Measurements from ENCODE around the gene NEB.
"Not testable (repeated sequence)": the region's sequence is repeated elsewhere in the genome, so short reads cannot be mapped to it uniquely, and the experiment has no call there.

Gene NEB

DNA sequence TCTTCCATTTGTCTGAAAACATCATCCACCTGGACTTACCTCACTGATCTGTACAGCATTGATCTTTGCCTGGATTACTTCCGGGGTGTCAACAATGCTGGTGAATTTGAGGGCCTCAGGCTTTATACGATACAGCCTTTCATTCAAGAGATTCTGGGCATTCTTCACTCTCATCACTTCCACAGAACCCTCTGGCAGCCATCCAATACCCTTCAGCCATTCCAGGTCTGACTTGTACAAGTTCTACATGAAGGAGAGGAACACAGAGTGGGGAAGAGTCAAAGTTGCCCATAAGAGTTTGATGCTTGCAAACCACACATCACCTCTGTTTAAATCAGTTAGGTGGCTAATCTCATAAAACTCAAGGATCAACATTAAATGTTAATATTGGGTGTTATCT is 130.7 kb downstream of the NEB start:
- FAIRE-seq, result not testable (repeated sequence)

DNA sequence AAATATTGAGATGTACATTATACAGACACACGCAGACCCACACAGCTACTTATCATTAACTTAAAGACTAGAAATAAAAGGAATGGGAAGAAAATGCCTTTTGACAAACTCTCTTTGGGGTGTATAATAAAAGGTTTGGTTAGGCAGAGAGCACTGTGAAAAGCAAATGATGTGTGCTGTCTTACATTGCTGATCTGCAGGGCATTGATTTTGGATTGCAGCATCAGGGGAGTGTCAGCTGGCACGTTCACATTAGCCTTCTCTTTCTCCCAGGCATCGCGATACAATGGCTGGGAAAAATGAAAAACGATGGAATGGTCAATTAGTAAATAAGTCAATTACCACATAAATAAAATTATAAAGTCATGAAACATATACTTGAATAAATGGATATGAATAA is 131.9 kb downstream of the NEB start:
- not testable (repeated sequence) for FAIRE-seq

DNA sequence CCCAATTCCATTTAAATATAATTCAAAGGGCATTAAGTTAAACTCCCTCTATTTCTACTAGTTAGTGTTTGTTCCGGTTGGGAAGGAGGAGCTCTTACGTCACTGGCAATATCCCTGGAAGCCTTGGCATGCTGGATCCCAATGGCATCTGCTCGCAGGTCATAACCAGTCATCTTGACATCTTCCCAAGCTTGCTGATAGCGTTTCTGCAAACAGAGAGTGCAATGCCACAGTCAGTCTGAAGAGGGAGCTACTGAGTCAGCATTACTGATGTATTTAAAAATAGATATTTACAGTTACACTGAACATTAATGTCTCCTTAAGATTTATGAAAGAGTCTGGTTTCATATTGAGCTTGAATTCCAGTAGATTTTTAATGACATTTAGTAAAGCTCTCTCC is 132.5 kb downstream of the NEB start:
- not testable (repeated sequence) for FAIRE-seq

DNA sequence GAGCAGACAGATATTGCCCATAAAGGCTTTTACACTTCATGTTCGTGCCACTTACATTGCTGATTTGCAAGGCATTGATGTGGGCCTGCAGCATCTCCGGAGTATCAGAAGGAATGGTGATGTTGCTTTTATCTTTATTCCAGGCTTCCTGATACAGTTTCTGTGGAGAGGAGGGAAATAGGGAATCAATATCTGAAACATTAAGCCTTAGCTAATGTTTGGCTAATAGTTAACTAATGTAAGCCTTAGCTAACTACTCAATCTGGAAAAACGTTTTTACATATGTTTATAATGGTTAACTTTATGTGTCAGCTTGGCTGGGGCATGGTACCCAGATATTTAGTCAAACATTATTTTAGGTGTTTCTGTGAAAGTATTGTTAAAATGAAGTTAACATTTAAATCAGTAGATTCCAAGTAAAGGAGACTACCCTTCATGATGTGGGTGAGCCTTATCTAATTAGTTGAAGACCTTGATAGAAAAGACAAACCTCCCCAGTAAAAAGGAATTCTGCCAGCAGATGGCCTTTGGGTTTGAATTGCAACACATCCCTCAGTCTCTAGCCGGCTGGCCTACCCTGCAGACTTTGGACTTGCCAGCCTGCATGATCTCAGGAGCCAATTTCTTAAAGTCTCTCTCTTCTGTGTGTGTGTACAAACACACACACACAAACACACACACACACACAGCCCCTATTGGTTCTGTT is 137.2 kb downstream of the NEB start:
- FAIRE-seq, result not testable (repeated sequence)

DNA sequence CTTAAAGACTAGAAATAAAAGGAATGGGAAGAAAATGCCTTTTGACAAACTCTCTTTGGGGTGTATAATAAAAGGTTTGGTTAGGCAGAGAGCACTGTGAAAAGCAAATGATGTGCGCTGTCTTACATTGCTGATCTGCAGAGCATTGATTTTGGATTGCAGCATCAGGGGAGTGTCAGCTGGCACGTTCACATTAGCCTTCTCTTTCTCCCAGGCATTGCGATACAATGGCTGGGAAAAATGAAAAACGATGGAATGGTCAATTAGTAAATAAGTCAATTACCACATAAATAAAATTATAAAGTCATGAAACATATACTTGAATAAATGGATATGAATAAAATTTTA is 142.4 kb downstream of the NEB start:
- not testable (repeated sequence) for FAIRE-seq

DNA sequence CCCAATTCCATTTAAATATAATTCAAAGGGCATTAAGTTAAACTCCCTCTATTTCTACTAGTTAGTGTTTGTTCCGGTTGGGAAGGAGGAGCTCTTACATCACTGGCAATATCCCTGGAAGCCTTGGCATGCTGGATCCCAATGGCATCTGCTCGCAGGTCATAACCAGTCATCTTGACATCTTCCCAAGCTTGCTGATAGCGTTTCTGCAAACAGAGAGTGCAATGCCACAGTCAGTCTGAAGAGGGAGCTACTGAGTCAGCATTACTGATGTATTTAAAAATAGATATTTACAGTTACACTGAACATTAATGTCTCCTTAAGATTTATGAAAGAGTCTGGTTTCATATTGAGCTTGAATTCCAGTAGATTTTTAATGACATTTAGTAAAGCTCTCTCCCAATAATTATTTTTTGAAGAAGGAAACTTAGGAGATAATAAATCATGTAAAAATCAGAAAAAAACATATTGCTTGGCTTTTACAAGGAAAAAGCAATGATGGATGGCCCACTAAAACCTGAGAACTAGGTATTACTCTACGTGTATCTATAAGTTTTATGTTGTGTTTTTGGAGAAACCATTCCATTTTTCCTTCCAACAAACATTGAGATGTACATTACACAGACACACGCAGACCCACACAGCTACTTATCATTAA is 142.9 kb downstream of the NEB start:
- not testable (repeated sequence) for FAIRE-seq

DNA sequence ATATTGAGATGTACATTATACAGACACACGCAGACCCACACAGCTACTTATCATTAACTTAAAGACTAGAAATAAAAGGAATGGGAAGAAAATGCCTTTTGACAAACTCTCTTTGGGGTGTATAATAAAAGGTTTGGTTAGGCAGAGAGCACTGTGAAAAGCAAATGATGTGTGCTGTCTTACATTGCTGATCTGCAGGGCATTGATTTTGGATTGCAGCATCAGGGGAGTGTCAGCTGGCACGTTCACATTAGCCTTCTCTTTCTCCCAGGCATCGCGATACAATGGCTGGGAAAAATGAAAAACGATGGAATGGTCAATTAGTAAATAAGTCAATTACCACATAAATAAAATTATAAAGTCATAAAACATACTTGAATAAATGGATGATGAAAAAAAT is 153.0 kb downstream of the NEB start:
- FAIRE-seq, result not testable (repeated sequence)

DNA sequence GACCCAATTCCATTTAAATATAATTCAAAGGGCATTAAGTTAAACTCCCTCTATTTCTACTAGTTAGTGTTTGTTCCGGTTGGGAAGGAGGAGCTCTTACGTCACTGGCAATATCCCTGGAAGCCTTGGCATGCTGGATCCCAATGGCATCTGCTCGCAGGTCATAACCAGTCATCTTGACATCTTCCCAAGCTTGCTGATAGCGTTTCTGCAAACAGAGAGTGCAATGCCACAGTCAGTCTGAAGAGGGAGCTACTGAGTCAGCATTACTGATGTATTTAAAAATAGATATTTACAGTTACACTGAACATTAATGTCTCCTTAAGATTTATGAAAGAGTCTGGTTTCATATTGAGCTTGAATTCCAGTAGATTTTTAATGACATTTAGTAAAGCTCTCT is 153.6 kb downstream of the NEB start:
- not testable (repeated sequence) for FAIRE-seq

DNA sequence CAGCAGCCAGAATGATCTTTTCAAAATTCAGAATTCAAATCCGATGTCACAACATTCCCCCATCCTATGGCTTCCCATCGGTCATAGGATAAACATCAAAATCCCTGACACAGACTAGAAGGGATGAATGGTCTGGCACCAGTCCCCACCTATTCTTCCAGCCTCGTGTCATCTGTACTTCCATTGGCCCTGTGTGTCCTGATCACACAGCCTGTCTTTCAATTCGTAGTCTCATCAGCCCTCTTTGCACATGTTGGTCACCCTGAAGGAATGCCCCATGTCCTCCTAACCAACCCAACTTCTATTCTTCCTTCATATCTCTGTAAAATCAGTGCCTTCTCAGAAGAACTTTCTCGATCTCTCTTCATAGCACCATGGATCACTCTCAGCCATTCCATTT is 157.2 kb downstream of the NEB start:
- FAIRE-seq, result no peak

DNA sequence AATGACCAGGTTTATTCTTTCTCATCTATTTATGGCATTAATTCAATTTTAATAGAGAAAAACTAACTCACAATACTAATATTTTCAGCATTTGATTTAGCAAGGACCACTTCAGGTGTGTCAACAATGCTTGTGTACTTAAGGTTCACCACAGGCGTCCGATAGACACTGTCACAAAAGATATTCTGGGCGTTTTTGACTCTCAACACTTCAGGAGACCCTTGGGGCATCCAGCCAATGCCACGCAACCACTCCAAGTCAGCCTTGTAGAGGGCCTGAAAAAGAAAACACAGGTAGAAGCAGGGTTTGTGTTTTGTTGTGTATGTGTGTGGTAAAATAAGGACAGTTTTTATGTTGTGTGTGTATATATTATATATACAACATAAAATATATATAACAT is 158.2 kb downstream of the NEB start:
- FAIRE-seq, result no peak

DNA sequence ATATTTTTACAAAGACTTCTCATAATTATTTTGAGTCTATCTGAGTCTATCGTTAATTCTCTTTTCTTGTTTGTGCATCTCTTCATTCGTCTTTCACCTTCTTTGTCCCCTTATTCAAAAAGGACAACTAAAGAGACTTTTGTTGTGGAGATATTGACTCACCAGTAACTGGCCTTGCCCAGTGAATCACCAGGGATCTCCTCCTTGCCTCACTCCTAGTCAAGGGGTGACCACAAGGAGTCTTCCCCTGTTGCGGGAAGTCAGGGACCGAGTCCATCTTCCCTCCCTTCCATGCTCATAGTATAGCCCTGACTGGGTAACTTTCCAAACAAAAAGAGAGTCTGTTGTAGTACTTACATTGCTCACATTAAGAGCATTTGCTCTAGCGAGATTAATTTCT is 158.9 kb downstream of the NEB start:
- no peak for FAIRE-seq

DNA sequence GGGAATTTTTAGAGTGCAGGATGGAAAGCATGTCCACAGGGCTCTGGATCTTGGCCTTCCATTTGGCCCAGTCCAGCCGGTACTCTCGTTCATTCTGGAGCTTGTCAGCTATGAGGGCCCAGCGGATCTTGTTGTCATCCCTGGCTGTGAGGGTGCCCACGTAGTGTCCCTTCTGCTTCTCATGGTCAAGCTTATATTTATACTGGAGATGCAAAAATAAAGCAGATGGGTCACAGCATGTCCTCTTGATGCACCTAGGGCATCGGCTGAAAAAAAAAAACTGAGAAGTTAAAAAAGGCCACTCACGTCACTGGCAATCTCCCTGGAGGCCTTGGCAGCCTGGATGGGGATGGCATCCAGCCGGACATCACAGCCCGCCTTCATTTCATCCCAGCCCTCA is 164.1 kb downstream of the NEB start:
- no peak for FAIRE-seq

DNA sequence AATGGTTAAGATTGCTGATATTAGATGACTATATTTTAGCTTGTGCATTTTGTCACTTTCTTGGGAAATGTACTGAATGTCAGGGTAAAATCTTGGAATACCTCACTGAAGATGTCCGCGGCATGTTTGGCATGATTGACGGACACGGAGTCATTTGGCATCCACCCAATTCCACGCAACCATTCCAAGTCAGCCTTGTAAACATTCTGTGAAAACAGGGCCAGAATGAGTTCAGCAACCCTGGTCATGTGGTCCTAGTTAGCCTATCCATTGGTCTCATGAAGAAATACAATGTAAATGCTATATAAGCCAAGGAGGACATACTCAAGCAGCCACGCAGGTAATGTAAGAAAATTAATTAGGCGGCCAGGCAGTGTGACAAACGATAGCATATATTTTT is 165.1 kb downstream of the NEB start:
- FAIRE-seq, result no peak

DNA sequence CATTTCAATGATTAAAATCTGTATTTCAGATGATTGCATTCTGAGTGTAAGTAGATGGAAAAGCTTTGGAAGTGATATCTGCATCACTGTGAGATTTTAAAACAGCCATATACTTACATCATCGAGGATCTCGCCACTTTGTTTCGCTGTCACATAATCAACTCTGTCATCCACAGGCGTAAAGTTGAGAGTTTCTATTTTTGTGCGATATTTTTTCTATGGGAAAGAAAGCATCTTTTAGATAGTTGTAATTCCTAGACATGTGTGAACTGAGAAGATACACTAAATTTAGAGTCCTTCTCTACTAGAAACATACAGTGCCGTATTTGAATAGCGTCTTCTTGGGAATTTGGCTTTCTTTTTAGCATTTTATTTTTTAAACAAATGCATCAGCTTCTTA is 165.8 kb downstream of the NEB start:
- no peak for FAIRE-seq

DNA sequence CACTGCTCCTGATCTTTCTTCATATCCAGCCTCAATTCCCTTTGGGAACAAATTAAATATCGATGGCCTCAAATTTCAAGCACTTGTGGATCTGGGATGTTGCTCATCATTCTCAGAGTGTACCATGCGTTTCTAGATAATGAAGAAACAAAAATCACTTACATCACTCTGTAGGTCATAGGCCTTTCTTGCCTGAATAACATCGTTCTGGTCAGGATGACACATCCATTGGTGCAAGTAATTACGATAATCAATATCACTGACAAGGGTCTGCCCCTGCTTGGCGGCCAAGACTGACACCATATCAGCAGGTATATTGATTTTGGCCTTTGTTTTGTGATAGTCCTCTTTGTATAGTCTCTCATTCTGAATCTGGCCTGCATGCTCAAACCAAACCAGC is 167.3 kb downstream of the NEB start:
- FAIRE-seq, result no peak

DNA sequence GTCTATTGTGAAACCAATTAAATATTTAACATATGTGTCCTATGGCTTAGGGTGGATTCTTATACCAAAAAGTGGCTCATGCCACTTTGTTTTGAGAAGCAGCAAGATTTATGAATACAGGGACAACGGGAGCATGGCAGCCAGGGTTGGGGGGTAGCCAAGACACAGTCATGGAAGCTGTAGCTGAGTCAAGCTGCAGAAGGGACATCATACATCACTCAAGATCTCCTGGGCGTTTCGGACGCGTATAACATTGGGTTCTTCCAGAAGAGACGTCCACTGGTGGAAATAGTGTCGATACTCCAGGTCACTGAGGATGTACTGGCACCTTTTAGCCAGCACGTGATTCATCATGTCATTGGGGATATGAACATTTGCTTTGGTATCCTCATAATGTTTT is 171.9 kb downstream of the NEB start:
- FAIRE-seq, result no peak

DNA sequence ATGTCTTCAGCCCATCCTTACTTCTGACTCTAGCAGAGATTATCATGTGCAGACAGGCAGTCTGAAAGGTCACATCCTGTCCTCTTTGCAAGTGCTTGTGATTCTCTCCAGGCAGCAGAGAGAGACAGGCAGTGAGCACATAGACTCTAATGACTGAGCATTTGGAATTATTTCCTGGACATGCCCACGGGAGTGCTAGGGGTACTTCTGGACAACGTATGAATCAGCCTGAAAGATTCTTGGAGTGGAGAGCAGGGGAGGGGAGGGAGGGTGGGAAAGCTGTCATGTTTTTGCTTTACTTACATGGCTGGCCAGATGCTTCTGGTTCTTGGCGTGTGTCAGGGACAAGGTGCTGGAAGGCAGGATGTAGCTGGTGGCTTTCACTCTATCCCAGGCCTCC is 174.0 kb downstream of the NEB start:
- no peak for FAIRE-seq

DNA sequence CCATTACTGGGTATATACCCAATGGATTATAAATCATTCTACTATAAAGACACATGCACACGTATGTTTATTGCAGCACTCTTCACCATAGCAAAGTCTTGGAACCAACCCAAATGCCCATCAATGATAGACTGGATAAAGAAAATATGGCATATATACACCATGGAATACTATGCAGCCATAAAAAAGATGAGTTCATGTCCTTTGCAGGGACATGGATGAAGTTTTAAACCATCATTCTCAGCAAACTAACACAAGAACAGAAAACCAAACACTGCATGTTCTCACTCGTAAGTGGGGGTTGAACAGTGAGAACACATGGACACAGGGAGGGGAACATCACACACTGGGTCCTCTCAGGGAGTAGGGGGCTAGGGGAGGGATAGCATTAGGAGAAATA is 174.8 kb downstream of the NEB start:
- not testable (repeated sequence) for FAIRE-seq

DNA sequence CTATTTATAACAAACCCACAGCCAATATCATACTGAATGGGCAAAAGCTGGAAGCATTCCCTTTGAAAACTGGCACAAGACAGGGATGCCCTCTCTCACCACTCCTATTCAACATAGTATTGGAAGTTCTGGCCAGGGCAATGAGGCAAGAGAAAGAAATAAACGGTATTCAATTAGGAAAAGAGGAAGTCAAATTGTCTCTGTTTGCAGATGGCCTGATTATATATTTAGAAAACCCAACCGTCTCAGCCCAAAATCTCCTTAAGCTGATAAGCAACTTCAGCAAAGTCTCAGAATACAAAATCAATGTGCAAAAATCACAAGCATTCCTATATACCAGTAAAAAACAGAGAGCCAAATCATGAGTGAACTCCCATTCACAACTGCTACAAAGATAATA is 176.4 kb downstream of the NEB start:
- not testable (repeated sequence) for FAIRE-seq

DNA sequence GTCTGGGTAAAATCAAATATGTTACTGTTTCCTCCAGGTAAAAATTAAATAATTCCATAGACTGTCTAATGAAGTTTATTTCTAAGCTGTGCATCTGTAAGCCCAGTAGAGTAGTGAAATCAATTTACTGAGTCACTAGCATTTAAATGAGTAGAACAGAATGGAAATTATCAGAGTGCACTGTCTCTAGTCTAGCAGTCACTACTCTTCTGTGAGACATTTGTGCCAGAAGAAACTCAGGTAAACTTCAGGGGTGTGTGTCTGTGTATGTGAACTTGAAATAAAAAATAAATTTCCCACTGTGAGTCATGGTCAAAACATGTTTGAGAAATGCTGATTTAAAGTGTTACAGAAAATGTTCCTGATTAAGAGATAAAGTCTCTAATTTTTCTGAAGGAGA is 178.2 kb downstream of the NEB start:
- FAIRE-seq, result no peak

DNA sequence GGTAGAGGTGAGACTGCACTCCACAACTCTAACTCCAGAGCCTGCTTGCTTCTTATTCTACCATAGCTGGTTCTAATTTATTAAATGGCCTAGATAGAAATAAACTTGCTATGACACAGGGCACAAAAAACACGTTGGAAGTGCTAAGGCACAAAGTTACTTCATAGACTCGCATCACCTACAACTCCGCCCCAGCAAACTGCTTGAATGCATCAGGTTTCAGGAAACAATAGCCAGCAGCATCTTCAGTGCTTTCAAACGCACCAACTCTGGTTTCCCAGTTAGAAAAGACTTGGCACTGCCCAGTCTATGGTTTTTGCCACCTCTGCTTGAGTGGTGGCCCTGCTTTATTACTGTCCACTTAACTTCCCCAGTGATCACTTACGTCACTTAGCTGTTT is 182.0 kb downstream of the NEB start:
- FAIRE-seq, result no peak

DNA sequence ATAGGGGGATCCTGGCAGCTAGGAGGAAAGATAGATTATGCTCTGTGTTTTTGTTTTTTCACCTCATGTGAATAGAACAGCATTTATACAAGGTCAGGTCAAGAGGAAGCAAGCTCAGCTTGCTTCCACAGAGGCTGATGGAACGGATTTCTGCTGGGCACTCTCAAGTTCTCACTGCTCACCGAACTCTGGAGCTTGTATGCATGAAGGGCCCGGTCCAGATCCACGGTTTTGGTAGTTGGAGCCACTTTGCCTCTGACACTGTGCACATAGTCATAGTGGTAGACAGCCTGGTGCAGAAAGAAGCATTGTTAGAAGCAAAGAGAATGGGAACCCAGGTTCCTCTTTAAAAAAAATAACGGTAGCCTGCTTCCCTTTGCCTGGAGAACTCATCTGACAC is 182.7 kb downstream of the NEB start:
- FAIRE-seq, result no peak

DNA sequence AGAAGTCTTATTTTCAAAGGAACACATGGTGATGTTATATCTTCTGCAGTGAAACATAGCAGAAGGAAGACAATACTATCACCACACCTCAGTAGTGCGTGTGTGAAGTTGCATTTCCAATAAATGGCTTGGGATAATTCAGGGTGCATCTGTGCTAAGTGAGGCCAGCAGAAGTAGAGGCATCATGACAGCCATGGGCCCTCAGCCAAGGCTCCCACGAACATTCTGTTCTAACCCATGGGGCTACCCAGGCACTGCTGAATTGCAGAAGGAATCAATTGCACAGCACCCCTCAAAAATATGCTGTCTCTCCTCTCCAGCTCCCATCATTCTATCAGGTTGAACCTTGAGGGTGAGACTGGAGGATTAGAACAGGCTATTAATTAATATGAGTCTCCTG is 185.1 kb downstream of the NEB start:
- no peak for FAIRE-seq

DNA sequence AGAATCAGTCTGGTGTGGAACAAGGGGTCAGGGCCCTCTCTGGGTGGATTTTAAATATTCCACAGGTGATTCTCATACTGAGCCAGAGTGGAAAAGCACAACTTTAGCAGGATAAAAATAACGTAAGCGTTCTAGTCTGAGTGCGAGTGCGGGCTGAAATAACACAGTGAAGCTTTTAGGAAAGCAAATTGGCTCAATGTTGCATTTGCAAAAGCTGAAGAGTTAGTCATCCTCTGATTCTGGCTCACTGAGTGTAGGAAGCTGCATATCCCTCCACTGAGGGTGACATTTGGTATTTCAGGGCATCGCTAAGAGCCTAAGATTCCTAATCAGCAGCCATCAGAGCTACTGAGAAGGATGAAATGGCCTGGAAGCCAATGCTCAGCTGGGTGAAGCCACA is 189.8 kb downstream of the NEB start:
- FAIRE-seq, result no peak

DNA sequence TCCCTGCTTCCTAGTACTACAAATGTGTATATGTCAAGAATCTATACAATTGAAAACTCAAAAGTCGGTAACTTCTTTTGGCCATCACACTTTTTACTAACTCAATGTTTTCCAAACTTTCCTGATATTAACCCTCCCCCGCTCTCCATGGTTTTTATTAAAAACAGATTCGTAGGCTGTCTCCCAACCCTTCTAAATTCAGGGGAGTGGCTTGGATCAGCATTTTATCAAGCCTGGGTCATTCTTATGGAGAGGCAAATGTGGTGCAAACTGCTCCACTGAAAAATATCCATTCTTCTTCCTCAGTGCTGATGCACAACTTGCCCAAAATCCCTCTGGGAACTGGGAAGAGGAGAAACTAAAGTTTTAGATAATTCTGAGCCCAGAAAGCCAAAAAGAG is 190.4 kb downstream of the NEB start:
- FAIRE-seq, result no peak
